Memory B cell (primary cell): Measurements from ENCODE around the gene OR13J1.
"Not testable (repeated sequence)": the region's sequence is repeated elsewhere in the genome, so short reads cannot be mapped to it uniquely, and the experiment has no call there.

Experiments used
- ATAC-seq: fragments of 150-1000 bp; cut with Tn5 transposase; 2 replicates; pipeline ENCODE4 v1.10.0; 2021; ENCODE audit warnings: low read depth, mild to moderate bottlenecking, moderate library complexity
- DNase-seq, 2 donors: peaks; one replicate each; pipeline ENCODE4 v3.0.0; 2022; ENCODE audit warnings: low spot score in 2 of 2
- H3K27ac Mint-ChIP-seq: one replicate; pipeline ENCODE4 v1.8.0; 2022; ENCODE audit warnings: mild to moderate bottlenecking, moderate library complexity, mixed read lengths
- H3K27me3 Mint-ChIP-seq: one replicate; pipeline ENCODE4 v1.8.0; 2022; ENCODE audit warnings: mixed read lengths
- H3K36me3 Mint-ChIP-seq: one replicate; pipeline ENCODE4 v1.8.0; 2022; ENCODE audit warnings: mild to moderate bottlenecking, mixed read lengths
- H3K4me1 Mint-ChIP-seq: one replicate; pipeline ENCODE4 v1.8.0; 2022; ENCODE audit warnings: mixed read lengths
- H3K4me3 Mint-ChIP-seq: one replicate; pipeline ENCODE4 v1.8.0; 2022; ENCODE audit warnings: mild to moderate bottlenecking, moderate library complexity, mixed read lengths
- H3K9me3 Mint-ChIP-seq: one replicate; pipeline ENCODE4 v1.8.0; 2022; ENCODE audit warnings: mixed read lengths

The OR13J1 gene

GRCh38 chr9:35884908-35885307 lies 14.7 kb upstream of the OR13J1 start:
- H3K9me3 Mint-ChIP-seq, H3K36me3 Mint-ChIP-seq, H3K4me1 Mint-ChIP-seq, H3K27ac Mint-ChIP-seq, H3K27me3 Mint-ChIP-seq, ATAC-seq, H3K4me3 Mint-ChIP-seq, DNase-seq: not testable (repeated sequence)

GRCh38 chr9:35882996-35883395 lies 12.8 kb upstream of the OR13J1 start:
- DNase-seq, result no peak
- Mint-ChIP-seq H3K27ac (no peak overlapping the region), H3K4me3 (no peak overlapping the region), H3K9me3 (peaks cover 1% of the 10 kb centered on the region), H3K27me3 (peaks cover 2% of the 10 kb centered on the region), H3K36me3 (no peaks in the 10 kb centered on the region), H3K4me1 (peaks cover 3% of the 10 kb centered on the region)
- no peak for ATAC-seq

GRCh38 chr9:35882263-35882848 lies 12.2 kb upstream of the OR13J1 start:
- Mint-ChIP-seq H3K4me3 (no peak overlapping the region), H3K27ac (no peak overlapping the region), H3K9me3 (peaks cover 8% of the 10 kb centered on the region), H3K27me3 (peaks cover 4% of the 10 kb centered on the region), H3K4me1 (peaks cover 3% of the 10 kb centered on the region), H3K36me3 (peaks cover 5% of the 10 kb centered on the region)
- DNase-seq (peak; percentile 76 to 79), ATAC-seq (peak; percentile 80)

GRCh38 chr9:35872505-35872904 lies 2.3 kb upstream of the OR13J1 start:
- no peaks in the 10 kb centered on the region for H3K27me3 Mint-ChIP-seq
- no peak for DNase-seq
- no peak for ATAC-seq

GRCh38 chr9:35871545-35871944 lies 1.3 kb upstream of the OR13J1 start:
- H3K36me3 Mint-ChIP-seq, result no peaks in the 10 kb centered on the region
- ATAC-seq (no peak), DNase-seq (no peak)
- peaks cover 4% of the 10 kb centered on the region for H3K9me3 Mint-ChIP-seq
- H3K4me3 Mint-ChIP-seq, result no peak overlapping the region
- H3K4me1 Mint-ChIP-seq, result no peaks in the 10 kb centered on the region
- no peak overlapping the region for H3K27ac Mint-ChIP-seq
- H3K27me3 Mint-ChIP-seq, result no peaks in the 10 kb centered on the region

More at GRCh38 chr9:35872505-35872904, 2.3 kb upstream of the OR13J1 start:
- Mint-ChIP-seq H3K4me1 (no peaks in the 10 kb centered on the region), H3K4me3 (no peak overlapping the region), H3K36me3 (peaks cover 3% of the 10 kb centered on the region), H3K9me3 (peaks cover 7% of the 10 kb centered on the region), H3K27ac (no peak overlapping the region)

GRCh38 chr9:35869621-35870216 lies 482 bp downstream of the OR13J1 start:
- ATAC-seq (no peak), DNase-seq (no peak)
- no peaks in the 10 kb centered on the region for H3K4me1 Mint-ChIP-seq
- peaks cover 2% of the 10 kb centered on the region for H3K27me3 Mint-ChIP-seq
- H3K27ac Mint-ChIP-seq, result no peak overlapping the region
- no peaks in the 10 kb centered on the region for H3K9me3 Mint-ChIP-seq
- no peaks in the 10 kb centered on the region for H3K36me3 Mint-ChIP-seq
- H3K4me3 Mint-ChIP-seq, result no peak overlapping the region

- Mint-ChIP-seq H3K4me1 (no peaks in the 10 kb centered on the region), H3K9me3 (no peaks in the 10 kb centered on the region), H3K4me3 (no peak overlapping the region), H3K27me3 (peaks cover 2% of the 10 kb centered on the region), H3K27ac (no peak overlapping the region), H3K36me3 (no peaks in the 10 kb centered on the region)
- DNase-seq (no peak), ATAC-seq (no peak)
These were observed 1.3 kb downstream of the OR13J1 start for GRCh38 chr9:35868933-35869332.

GRCh38 chr9:35867538-35867937 lies 2.7 kb downstream of the OR13J1 start:
- ATAC-seq (no peak), DNase-seq (no peak)
- H3K9me3 Mint-ChIP-seq, result no peaks in the 10 kb centered on the region
- peaks cover 7% of the 10 kb centered on the region for H3K27me3 Mint-ChIP-seq
- H3K4me1 Mint-ChIP-seq, result no peaks in the 10 kb centered on the region
- no peak overlapping the region for H3K27ac Mint-ChIP-seq
- H3K36me3 Mint-ChIP-seq, result no peaks in the 10 kb centered on the region
- H3K4me3 Mint-ChIP-seq, result no peak overlapping the region

GRCh38 chr9:35864695-35865255 lies 5.4 kb downstream of the OR13J1 start:
- Mint-ChIP-seq H3K27ac (no peak overlapping the region), H3K4me3 (no peak overlapping the region), H3K4me1 (peaks cover 4% of the 10 kb centered on the region), H3K36me3 (no peaks in the 10 kb centered on the region), H3K27me3 (peaks cover 17% of the 10 kb centered on the region), H3K9me3 (no peaks in the 10 kb centered on the region)
- ATAC-seq, result no peak
- DNase-seq, result no peak

- peaks cover 17% of the 10 kb centered on the region for H3K27me3 Mint-ChIP-seq
- no peak overlapping the region for H3K27ac Mint-ChIP-seq
- no peak overlapping the region for H3K4me3 Mint-ChIP-seq
- peaks cover 4% of the 10 kb centered on the region for H3K4me1 Mint-ChIP-seq
- no peaks in the 10 kb centered on the region for H3K9me3 Mint-ChIP-seq
- no peak for ATAC-seq
- H3K36me3 Mint-ChIP-seq, result no peaks in the 10 kb centered on the region
- no peak for DNase-seq
These were observed 6.6 kb downstream of the OR13J1 start for GRCh38 chr9:35863583-35863982.

GRCh38 chr9:35862328-35862727 lies 7.9 kb downstream of the OR13J1 start:
- DNase-seq (no peak), ATAC-seq (no peak)
- no peak overlapping the region for H3K27ac Mint-ChIP-seq
- peaks cover 17% of the 10 kb centered on the region for H3K27me3 Mint-ChIP-seq
- H3K4me3 Mint-ChIP-seq, result no peak overlapping the region
- H3K4me1 Mint-ChIP-seq, result peaks cover 4% of the 10 kb centered on the region
- no peaks in the 10 kb centered on the region for H3K36me3 Mint-ChIP-seq
- H3K9me3 Mint-ChIP-seq, result no peaks in the 10 kb centered on the region

GRCh38 chr9:35861161-35861897 lies 8.9 kb downstream of the OR13J1 start:
- H3K27me3 Mint-ChIP-seq, result peaks cover 17% of the 10 kb centered on the region
- ATAC-seq, result no peak
- peak in 1 of 2 donors; percentile 7 for DNase-seq
- H3K36me3 Mint-ChIP-seq, result no peaks in the 10 kb centered on the region
- H3K27ac Mint-ChIP-seq, result no peak overlapping the region
- H3K9me3 Mint-ChIP-seq, result no peaks in the 10 kb centered on the region
- no peak overlapping the region for H3K4me3 Mint-ChIP-seq
- H3K4me1 Mint-ChIP-seq, result peaks cover 4% of the 10 kb centered on the region

- Mint-ChIP-seq H3K27me3 (peaks cover 15% of the 10 kb centered on the region), H3K36me3 (no peaks in the 10 kb centered on the region), H3K27ac (no peak overlapping the region), H3K4me3 (no peak overlapping the region), H3K9me3 (no peaks in the 10 kb centered on the region), H3K4me1 (peaks cover 4% of the 10 kb centered on the region)
- no peak for ATAC-seq
- DNase-seq, result no peak
These were observed 10.2 kb downstream of the OR13J1 start for GRCh38 chr9:35859990-35860339.

GRCh38 chr9:35859310-35859989 lies 10.8 kb downstream of the OR13J1 start:
- Mint-ChIP-seq H3K27ac (no peak overlapping the region), H3K4me3 (no peak overlapping the region), H3K36me3 (no peaks in the 10 kb centered on the region), H3K27me3 (peaks cover 15% of the 10 kb centered on the region), H3K9me3 (no peaks in the 10 kb centered on the region), H3K4me1 (peaks cover 4% of the 10 kb centered on the region)
- ATAC-seq (peak; percentile 63), DNase-seq (peak in 1 of 2 donors; percentile 10)
